K562 (cell line): ENCODE measurements around the gene CCN6. TPM values are rescaled to one million over a fixed set of nuclear protein-coding genes. Genes with fewer than 3 reads are reported as not detected.
A peak's percentile ranks its signal among the peaks of the same experiment; 100 is the strongest.

Experiments
- ATAC-seq: fragments of 200-7000 bp; cut with Tn5 transposase; 3 replicates; pipeline ENCODE4 v1.9.1; 2020; ENCODE audit warnings: moderate library complexity
- BruUV-seq: library from RNA; stranded (reverse); fragments of 400-500 nt; replicated peaks from 2 replicates; lab custom pipeline; 2021; lab: Mats Ljungman, UMichigan
- CTCF ChIA-PET: fragments of 300-600 bp; formaldehyde crosslinking; extraction: SDS; loops from one replicate; lab custom pipeline; 2021; ENCODE audit warnings: low intra/inter-chr PET ratio; lab: Yijun Ruan, JAX
- POLR2A ChIA-PET: fragments of 300-600, 350-650 bp; sonication (Branson Sonifier 250); formaldehyde crosslinking; extraction: SDS; loops from one replicate; lab custom pipeline; 2021; ENCODE audit warnings: antibody characterized with exemption, inconsistent platforms; lab: Yijun Ruan, JAX
- DNase-seq, 4 experiments: peaks; one replicate each; pipeline versions ENCODE4 v3.0.0 to v3.0.0-alpha.2; 2011 to 2018; ENCODE audit warnings: low spot score in 3 of 4, mixed read lengths in 3 of 4; ENCODE audit errors: extremely low read depth in 1 of 4
- FAIRE-seq: peaks from 2 replicates; lab custom pipeline; 2011; peaks lifted over from hg19 to GRCh38; lab: Jason Lieb, UNC
- H2AFZ ChIP-seq: 2 replicates; pipeline ENCODE4 v1.6.0; 2011; ENCODE audit warnings: low read depth, low read length, control low read depth, inconsistent platforms
- H3K27ac ChIP-seq: fragments of 200-600 bp; 3 replicates; pipeline ENCODE4 v1.8.0; 2011; ENCODE audit warnings: low read depth, mild to moderate bottlenecking, control low read depth, inconsistent platforms, low read length, moderate library complexity, mixed read lengths; ENCODE audit errors: extremely low read depth
- H3K27me3 ChIP-seq, 2 experiments: fragments of 300-600 bp in 1 of 2; 2 replicates in 1 of 2; 3 replicates in 1 of 2; pipeline versions ENCODE4 v1.6.0 to v1.8.0; 2011; ENCODE audit warnings: inconsistent platforms in 2 of 2, low read length in 2 of 2, mild to moderate bottlenecking in 1 of 2, mixed read lengths in 1 of 2, moderate library complexity in 1 of 2; ENCODE audit not compliant: control insufficient read depth in 2 of 2, insufficient read depth in 2 of 2
- H3K36me3 ChIP-seq: fragments of 300-600 bp; 3 replicates; pipeline ENCODE4 v1.8.0; 2011; ENCODE audit warnings: mild to moderate bottlenecking, low read length, inconsistent platforms; ENCODE audit not compliant: control insufficient read depth, insufficient read depth
- H3K4me1 ChIP-seq, 2 experiments: fragments of 200-600 bp in 1 of 2; replicated peaks in 1 of 2; 2 replicates in 1 of 2; 3 replicates in 1 of 2; pipeline versions ENCODE4 v1.5.1 to v1.8.0; 2011; ENCODE audit warnings: inconsistent platforms in 2 of 2, low read length in 2 of 2, mild to moderate bottlenecking in 1 of 2, mixed read lengths in 1 of 2, moderate library complexity in 1 of 2; ENCODE audit not compliant: control insufficient read depth in 2 of 2, insufficient read depth in 2 of 2
- H3K4me2 ChIP-seq: 2 replicates; pipeline ENCODE4 v1.6.1; 2011; ENCODE audit warnings: low read length, control low read depth, inconsistent platforms, mixed read lengths; ENCODE audit not compliant: insufficient read depth
- H3K4me3 ChIP-seq: fragments of 200-600 bp; sonication (generic), shearing (Covaris generic); 2 replicates; pipeline ENCODE4 v1.5.1; 2016; ENCODE audit warnings: control low read depth, inconsistent platforms
- H3K79me2 ChIP-seq: fragments of 200-600 bp; 3 replicates; pipeline ENCODE4 v1.8.0; 2011; ENCODE audit warnings: low read length, inconsistent platforms; ENCODE audit not compliant: control insufficient read depth, insufficient read depth
- H3K9ac ChIP-seq, 2 experiments: 2 replicates each; pipeline versions ENCODE4 v1.6.0 to v1.6.1; 2011; ENCODE audit warnings: low read depth in 2 of 2, low read length in 2 of 2, control low read depth in 1 of 2, inconsistent platforms in 1 of 2, mild to moderate bottlenecking in 1 of 2, mixed read lengths in 1 of 2; ENCODE audit not compliant: insufficient read depth in 1 of 2
- H3K9me1 ChIP-seq: one replicate; pipeline ENCODE4 v1.6.0; 2011; ENCODE audit warnings: inconsistent platforms, mild to moderate bottlenecking, low read length, moderate library complexity; ENCODE audit not compliant: control insufficient read depth, insufficient read depth
- H3K9me3 ChIP-seq: replicated peaks from 2 replicates; pipeline ENCODE4 v1.5.1; 2011; ENCODE audit warnings: low read depth, low read length, inconsistent platforms; ENCODE audit not compliant: control insufficient read depth, insufficient read depth
- H4K20me1 ChIP-seq: replicated peaks from 2 replicates; pipeline ENCODE4 v1.6.1; 2011; ENCODE audit warnings: low read length, inconsistent platforms, mixed read lengths; ENCODE audit not compliant: control insufficient read depth, insufficient read depth
- BDP1 ChIP-seq: IDR thresholded peaks from 3 replicates; pipeline ENCODE4 v1.6.1; 2011; ENCODE audit not compliant: insufficient read length, insufficient read depth
- CBFB ChIP-seq: sonication (generic); formaldehyde crosslinking; IDR thresholded peaks from 2 replicates; pipeline ENCODE4 v1.4.0; 2020; ENCODE audit warnings: mild to moderate bottlenecking, missing genetic modification reagents
- CBX2 ChIP-seq: fragments of 200-600 bp; sonication (generic); IDR thresholded peaks from one replicate; pipeline ENCODE4 v1.6.1; 2012; ENCODE audit warnings: mild to moderate bottlenecking, low read length, inconsistent platforms; ENCODE audit not compliant: insufficient read depth, poor library complexity, severe bottlenecking
- CBX8 ChIP-seq: fragments of 200-600 bp; sonication (generic); IDR thresholded peaks from 2 replicates; pipeline ENCODE4 v1.6.1; 2012; ENCODE audit warnings: borderline replicate concordance, mixed run types, low read depth, mild to moderate bottlenecking, moderate library complexity, mixed read lengths, low read length, control low read depth, inconsistent platforms; ENCODE audit not compliant: poor library complexity, severe bottlenecking; ENCODE audit errors: extremely low read depth
- CREBBP ChIP-seq: IDR thresholded peaks from one replicate; pipeline ENCODE4 v1.6.1; 2012; ENCODE audit warnings: low read depth, mild to moderate bottlenecking, control low read depth, inconsistent platforms, low read length
- SMARCE1 ChIP-seq: fragments of 450-650 bp; IDR thresholded peaks from 2 replicates; pipeline ENCODE4 v1.7.1; 2016; ENCODE audit warnings: mild to moderate bottlenecking
- THAP7 ChIP-seq: fragments of 250-450 bp; sonication (Bioruptor Pico); IDR thresholded peaks from 2 replicates; pipeline ENCODE4 v1.5.0; 2021
- ZNF12 ChIP-seq: sonication (generic); formaldehyde crosslinking; IDR thresholded peaks from 2 replicates; pipeline ENCODE4 v1.4.0; 2020; ENCODE audit warnings: mild to moderate bottlenecking, missing genetic modification reagents
- ZNF134 ChIP-seq: fragments of 250-450 bp; sonication (Bioruptor Pico); conservative IDR thresholded peaks from 2 replicates; pipeline ENCODE4 v1.4.0; 2020
- ZNF212 ChIP-seq: fragments of 450-650 bp; formaldehyde crosslinking; IDR thresholded peaks from 2 replicates; pipeline ENCODE4 v1.4.0; 2020; ENCODE audit warnings: mild to moderate bottlenecking
- ZNF282 ChIP-seq: sonication (generic); formaldehyde crosslinking; IDR thresholded peaks from 2 replicates; pipeline ENCODE4 v1.8.1; 2023; ENCODE audit warnings: missing genetic modification reagents
- WGBS: fragments of 100-300 bp; shearing (Covaris generic); methylation state at CpG from one replicate; pipeline ENCODE4 v1.1.6; 2016; ENCODE audit warnings: low coverage, mixed read lengths; ENCODE audit not compliant: insufficient coverage; ENCODE audit errors: missing lambda C conversion rate; 5-methylcytosine and 5-hydroxymethylcytosine counted together
- in situ Hi-C: fragments of 300-500 bp; cut with MboI; formaldehyde crosslinking; loops from 4 replicates; pipeline ENCODE4 v1.15.0; 2018; ENCODE audit warnings: inconsistent platforms, mixed read lengths
- intact Hi-C: fragments of 100-400 bp; cut with micrococcal nuclease; formaldehyde crosslinking; loops from 2 replicates; pipeline ENCODE4 v1.14.2; 2022
- polyA plus RNA-seq, 8 experiments: library from polyadenylated mRNA; depleted of rRNA in 4 of 8; stranded (reverse) in 5 of 8; unstranded in 3 of 8; fragments of >200 nt; fragmentation: Nextera tagmentation in 2 of 8; fragmentation: Illumina TruSeq in 1 of 8; extraction: Ambion mirVana in 2 of 8; extraction: Trizol in 1 of 8; gene quantifications; 2 replicates each; pipeline versions ENCODE4 v1.2.1 to v1.2.3, GENCODE V29; 2011 to 2014; ENCODE audit warnings: inconsistent platforms in 1 of 8, missing spikeins in 1 of 8
- total RNA-seq, 7 experiments: library from RNA; depleted of rRNA in 6 of 7; stranded (reverse); fragments of >200 nt in 6 of 7; fragmentation: Illumina TruSeq in 2 of 7; extraction: Trizol in 2 of 7; gene quantifications; 2 replicates each; pipeline versions ENCODE4 v1.2.1 to v1.2.3, GENCODE V29; 2011 to 2021; ENCODE audit warnings: low replicate concordance in 1 of 7

CCN6 gene
- total and polyA plus RNA-seq, 9 of the 15 experiments (the other 6 are each of a cell fraction or from before 2014, with no cell fraction given) = 0.04 to 0.62 (median 0.21) TPM; not detected in 2

- Histone ChIP-seq H2AFZ (no peak overlapping the region), H3K9me3 (no peaks in the 10 kb centered on the region), H3K4me1 (no peaks in the 10 kb centered on the region), H4K20me1 (no peaks in the 10 kb centered on the region; the same call in 1 of the 2 replicates)
- DNase-seq (no peak), FAIRE-seq (no peak), ATAC-seq (no peak)
- POLR2A ChIA-PET = no interaction called here
- BruUV-seq = no TSS peak
- 0% methylated on average over 3 of the region's 3 CpGs for WGBS
- TF ChIP-seq ZNF134 (CRISPR knock-in tag) (no peak), THAP7 (CRISPR knock-in tag) (no peak), CREBBP (no peak), ZNF12 (CRISPR knock-in tag) (no peak), ZNF282 (CRISPR knock-in tag) (no peak), CBX2 (peak; percentile 54), CBX8 (peak; percentile 18), ZNF212 (no peak), BDP1 (no peak), SMARCE1 (no peak), CBFB (CRISPR knock-in tag) (no peak)
- TF ChIP-seq, all 486 proteins: peak for 2
- intact Hi-C loops (no loop called here), in situ Hi-C loops (no loop called here)
- Histone ChIP-seq H3K27ac (no peak overlapping the region), H3K9me1 (no peaks in the 10 kb centered on the region), H3K79me2 (no peaks in the 10 kb centered on the region), H3K27me3 (peaks cover 16 to 30% of the 10 kb centered on the region in 2 experiments), H3K4me2 (no peak overlapping the region), H3K4me3 (no peak overlapping the region), H3K9ac (no peak overlapping the region), H3K36me3 (no peaks in the 10 kb centered on the region)
- CTCF ChIA-PET = no interaction called here
Measured at GRCh38 chr6:112030961-112031660, 22.8 kb upstream of the CCN6 start.
